ENCODE results near the gene ZFP69B. TPM values are rescaled to one million over a fixed set of nuclear protein-coding genes. Genes with fewer than 3 reads are reported as not detected.

ZFP69B gene
- total and polyA plus RNA-seq, 2 experiments from 2014 or later = 5.2 to 10.8 TPM

- Histone ChIP-seq H4K20me1 (replicated peaks; ENCODE audit: insufficient read depth) (no peaks in the 10 kb centered on the region), H2AFZ (no peak overlapping the region), H3K27ac (ENCODE audit: low read depth) (no peak overlapping the region), H3K9me2 (ENCODE audit: insufficient read depth) (no peaks in the 10 kb centered on the region), H3K4me2 (no peak overlapping the region), H3K36me3 (ENCODE audit: insufficient read depth) (no peaks in the 10 kb centered on the region), H3K27me3 (ENCODE audit: insufficient read depth) (no peaks in the 10 kb centered on the region), H3K4me3 (no peak overlapping the region), H3F3A (replicated peaks; ENCODE audit: low read depth) (no peaks in the 10 kb centered on the region), H3K4me1 (ENCODE audit: insufficient read depth) (peaks cover 5% of the 10 kb centered on the region; the same call in 1 of the 2 replicates), H3K79me2 (replicated peaks; ENCODE audit: insufficient read depth) (no peaks in the 10 kb centered on the region)
- no peak for ATAC-seq
- Mint-ChIP-seq H3K9me3 (no peaks in the 10 kb centered on the region), H3K27me3 (ENCODE audit: insufficient read depth, low read depth, poor library complexity) (no peaks in the 10 kb centered on the region), H3K4me3 (no peak overlapping the region), H3K36me3 (ENCODE audit: low read depth) (no peaks in the 10 kb centered on the region), H3K4me1 (peaks cover 11% of the 10 kb centered on the region), H3K27ac (no peak overlapping the region)
- no peak for DNase-seq (ENCODE audit: low spot score)
- TF ChIP-seq POLR2AphosphoS5 (IDR thresholded peaks at IDR 0.05; ENCODE audit: low read depth) (no peak), ZNF114 (CRISPR knock-in tag; IDR thresholded peaks at IDR 0.05) (no peak), CREB1 (CRISPR knock-in tag; IDR thresholded peaks at IDR 0.05; ENCODE audit: low read depth) (no peak), STAT1 (IDR thresholded peaks at IDR 0.05; ENCODE audit: unreplicated experiment) (no peak), EZH2 (IDR thresholded peaks at IDR 0.05; ENCODE audit: low read depth, unreplicated experiment) (no peak), ZNF331 (CRISPR knock-in tag; IDR thresholded peaks at IDR 0.05; ENCODE audit: low read depth) (no peak), ETS1 (IDR thresholded peaks at IDR 0.05) (no peak), EZH2phosphoT487 (IDR thresholded peaks at IDR 0.05; ENCODE audit: unreplicated experiment) (no peak), CTCF (conservative IDR thresholded peaks at IDR 0.05; ENCODE audit: low read depth in 2 of 2) (no peak), REST (IDR thresholded peaks at IDR 0.05; ENCODE audit: unreplicated experiment) (no peak), JUNB (IDR thresholded peaks at IDR 0.05; ENCODE audit: unreplicated experiment) (no peak), ZNF462 (CRISPR knock-in tag; IDR thresholded peaks at IDR 0.05) (no peak), NANOG (IDR thresholded peaks at IDR 0.05; ENCODE audit: borderline replicate concordance) (no peak)
These were observed 42.8 kb upstream of the ZFP69B start for GRCh38 chr1:40407453-40407852.

Measured in GM23338 (cell line).